Breast epithelium (tissue), 3 donors: Measurements from ENCODE around the gene ATRN.

Source experiments
- CTCF ChIP-seq, 3 donors: fragments of 450-650 bp; IDR thresholded peaks; one replicate each; pipeline ENCODE4 v1.5.1; 2016 to 2017; ENCODE audit warnings: antibody characterized with exemption in 3 of 3, mild to moderate bottlenecking in 3 of 3, moderate library complexity in 3 of 3
- POLR2A ChIP-seq: fragments of 450-650 bp; IDR thresholded peaks from one replicate; pipeline ENCODE4 v1.6.1; 2016; ENCODE audit warnings: antibody characterized with exemption, mild to moderate bottlenecking, moderate library complexity

GRCh38 chr20:3661814-3662665 lies 191.2 kb downstream of the ATRN start:
- TF ChIP-seq POLR2A: no peak
- no peak for TF ChIP-seq CTCF (IDR thresholded peaks at IDR 0.05)
